SK-N-SH (cell line): Measurements from ENCODE around the gene NEGR1. TPM values are rescaled to one million over a fixed set of nuclear protein-coding genes. Genes with fewer than 3 reads are reported as not detected.
A peak's percentile ranks its signal among the peaks of the same experiment; 100 is the strongest.

Source experiments
- CTCF ChIA-PET: fragments of 300-600, 350-600 bp; formaldehyde crosslinking; extraction: SDS; loops from one replicate; lab custom pipeline; 2021; lab: Yijun Ruan, JAX
- POLR2A ChIA-PET: fragments of 350-600 bp; sonication (Branson Sonifier 250); formaldehyde crosslinking; extraction: SDS; loops from one replicate; lab custom pipeline; 2020; ENCODE audit warnings: antibody characterized with exemption, inconsistent platforms; lab: Yijun Ruan, JAX
- DNase-seq: peaks from one replicate; pipeline ENCODE4 v3.0.0; 2012
- H2AFZ ChIP-seq: fragments of 200-600 bp; sonication (generic); 2 replicates; pipeline ENCODE4 v1.8.1; 2016; ENCODE audit warnings: antibody characterized with exemption, mild to moderate bottlenecking, low read depth
- H3F3A ChIP-seq: fragments of 200-600 bp; sonication (generic); replicated peaks from 2 replicates; pipeline ENCODE3; 2016; ENCODE audit warnings: antibody characterized with exemption, mild to moderate bottlenecking; ENCODE audit not compliant: insufficient read depth
- H3K27ac ChIP-seq, 2 experiments: fragments of 200-500 bp in 1 of 2; fragments of 200-600 bp in 1 of 2; sonication (Bioruptor generic) in 1 of 2; sonication (generic), shearing (Covaris generic) in 1 of 2; 2 replicates each; pipeline versions ENCODE4 v1.5.1 to v1.6.1; 2014 to 2016; ENCODE audit warnings: low read depth in 2 of 2, inconsistent platforms in 1 of 2, low read length in 1 of 2, mild to moderate bottlenecking in 1 of 2, mixed read lengths in 1 of 2
- H3K27me3 ChIP-seq: fragments of 200-600 bp; sonication (generic), shearing (Covaris generic); 2 replicates; pipeline ENCODE4 v1.6.1; 2016; ENCODE audit warnings: mixed run types; ENCODE audit not compliant: insufficient read depth
- H3K36me3 ChIP-seq, 2 experiments: fragments of 200-500 bp in 1 of 2; fragments of 200-600 bp in 1 of 2; sonication (Bioruptor generic) in 1 of 2; sonication (generic) in 1 of 2; replicated peaks in 1 of 2; 2 replicates each; pipeline versions ENCODE3 to v1.5.1; 2014 to 2016; ENCODE audit warnings: low read length in 1 of 2, mild to moderate bottlenecking in 1 of 2; ENCODE audit not compliant: insufficient read depth in 2 of 2, control insufficient read depth in 1 of 2
- H3K4me1 ChIP-seq, 2 experiments: fragments of 200-500 bp in 1 of 2; fragments of 200-600 bp in 1 of 2; sonication (Bioruptor generic) in 1 of 2; sonication (generic), shearing (Covaris generic) in 1 of 2; 2 replicates each; pipeline versions ENCODE4 v1.5.1 to v1.6.1; 2014 to 2016; ENCODE audit warnings: low read depth in 1 of 2, low read length in 1 of 2, mixed run types in 1 of 2; ENCODE audit not compliant: insufficient read depth in 2 of 2, control insufficient read depth in 1 of 2
- H3K4me2 ChIP-seq: fragments of 200-600 bp; sonication (generic), shearing (Covaris generic); 2 replicates; pipeline ENCODE4 v1.6.1; 2017; ENCODE audit warnings: mixed run types
- H3K4me3 ChIP-seq, 2 experiments: fragments of 200-500 bp in 1 of 2; fragments of 200-600 bp in 1 of 2; sonication (Bioruptor generic) in 1 of 2; sonication (generic), shearing (Covaris generic) in 1 of 2; 2 replicates each; pipeline versions ENCODE4 v1.5.1 to v1.8.1; 2014 to 2016; ENCODE audit warnings: low read depth in 2 of 2, inconsistent platforms in 1 of 2, low read length in 1 of 2, mild to moderate bottlenecking in 1 of 2, mixed read lengths in 1 of 2, moderate library complexity in 1 of 2
- H3K79me2 ChIP-seq: fragments of 200-600 bp; sonication (generic); 2 replicates; pipeline ENCODE4 v1.8.1; 2017; ENCODE audit warnings: mild to moderate bottlenecking; ENCODE audit not compliant: insufficient read depth
- H3K9ac ChIP-seq: fragments of 200-600 bp; sonication (generic); 2 replicates; pipeline ENCODE4 v1.6.1; 2017; ENCODE audit warnings: mixed run types
- H3K9me2 ChIP-seq: fragments of 200-600 bp; sonication (generic); 2 replicates; pipeline ENCODE4 v1.6.1; 2017; ENCODE audit warnings: mixed run types
- H3K9me3 ChIP-seq: fragments of 200-600 bp; sonication (generic); 2 replicates; pipeline ENCODE4 v1.6.1; 2017; ENCODE audit warnings: mixed run types, mild to moderate bottlenecking, moderate library complexity
- H4K20me1 ChIP-seq: fragments of 200-600 bp; sonication (generic); 2 replicates; pipeline ENCODE4 v1.6.1; 2017; ENCODE audit warnings: mild to moderate bottlenecking, mixed run types; ENCODE audit not compliant: insufficient read depth
- CTCF ChIP-seq: fragments of 200-600 bp; sonication (generic); IDR thresholded peaks from 2 replicates; pipeline ENCODE4 v1.6.1; 2017; ENCODE audit warnings: antibody characterized with exemption, mild to moderate bottlenecking, moderate library complexity
- ELF1 ChIP-seq: IDR thresholded peaks from 2 replicates; pipeline ENCODE4 v1.4.0; 2012
- FOXM1 ChIP-seq: IDR thresholded peaks from 2 replicates; pipeline ENCODE4 v1.4.0; 2012; ENCODE audit warnings: low read depth, mild to moderate bottlenecking
- MAX ChIP-seq: IDR thresholded peaks from 2 replicates; pipeline ENCODE4 v1.4.0; 2012; ENCODE audit warnings: low read depth
- MEF2A ChIP-seq: IDR thresholded peaks from 2 replicates; pipeline ENCODE4 v1.4.0; 2012; ENCODE audit warnings: low read depth, borderline replicate concordance
- POLR2AphosphoS5 ChIP-seq: IDR thresholded peaks from 2 replicates; pipeline ENCODE4 v1.6.1; 2012; ENCODE audit warnings: low read depth, low read length
- RCOR1 ChIP-seq: fragments of 150-350 bp; IDR thresholded peaks from 2 replicates; pipeline ENCODE4 v1.6.1; 2017; ENCODE audit warnings: antibody characterized with exemption, low read length
- RFX5 ChIP-seq: IDR thresholded peaks from 2 replicates; pipeline ENCODE4 v1.6.1; 2012; ENCODE audit warnings: mild to moderate bottlenecking, improper control_type of control experiment, low read length
- RXRA ChIP-seq: IDR thresholded peaks from 2 replicates; pipeline ENCODE4 v1.4.0; 2012; ENCODE audit warnings: low read depth, mild to moderate bottlenecking, borderline replicate concordance
- whole genome bisulfite sequencing: methylation state at CpG from one replicate; pipeline ENCODE4 v1.1.6; 2017; ENCODE audit warnings: low lambda C conversion rate; 5-methylcytosine and 5-hydroxymethylcytosine counted together
- polyA plus RNA-seq, 3 experiments: library from polyadenylated mRNA; depleted of rRNA; stranded (reverse); fragments of >200 nt; gene quantifications; 2 replicates each; pipeline ENCODE4 v1.2.3, GENCODE V29; 2012

The NEGR1 gene
- polyA plus RNA-seq, 1 of the 3 experiments (the other 2 are of a cell fraction): 0.21 TPM

- Histone ChIP-seq H3K4me3 (no peak overlapping the region), H3K4me2 (no peak overlapping the region), H3K9me2 (no peaks in the 10 kb centered on the region), H3K9me3 (no peaks in the 10 kb centered on the region), H3K9ac (no peak overlapping the region), H3K27me3 (no peaks in the 10 kb centered on the region), H3K27ac (no peak overlapping the region), H3K4me1 (peaks cover 3 to 9% of the 10 kb centered on the region in 2 experiments), H3F3A (peaks cover 26% of the 10 kb centered on the region), H4K20me1 (no peaks in the 10 kb centered on the region), H3K36me3 (no peaks in the 10 kb centered on the region), H3K79me2 (no peaks in the 10 kb centered on the region; the same call in 1 of the 2 replicates), H2AFZ (no peak overlapping the region)
- ChIA-PET CTCF (interaction anchor here (1.3 to 1.5 kb wide), 2 partner anchors 17 to 337 kb away, joined by 3 read pairs; no protein-coding TSS in a partner anchor), POLR2A (no interaction called here)
- TF ChIP-seq RFX5 (no peak), RCOR1 (no peak), FOXM1 (no peak), ELF1 (no peak), RXRA (no peak), POLR2AphosphoS5 (no peak)
- DNase-seq: no peak
- 80% methylated on average over 4 of the region's 4 CpGs for WGBS
Measured at GRCh38 chr1:72286401-72286800, 4.1 kb upstream of the NEGR1 start.

GRCh38 chr1:72285074-72285425, 2.7 kb upstream of the NEGR1 start:
- TF ChIP-seq MEF2A: peak; percentile 43; the same call in 1 of the 2 replicates
- TF ChIP-seq MAX: no peak
- TF ChIP-seq CTCF: no peak
- no peaks in the 10 kb centered on the region for H3K27me3 ChIP-seq
- ChIA-PET CTCF (interaction anchor here (1.2 to 2.5 kb wide), 3 partner anchors 13 to 78 kb away, joined by 5 to 7 read pairs (median 6); no protein-coding TSS in a partner anchor), POLR2A (no interaction called here)
- peaks cover 5 to 9% of the 10 kb centered on the region in 2 experiments for H3K4me1 ChIP-seq
- H3K9ac ChIP-seq: peak overlapping the region; percentile 97
- H3K9me2 ChIP-seq: no peaks in the 10 kb centered on the region
- no peaks in the 10 kb centered on the region; the same call in 1 of the 2 replicates for H3K79me2 ChIP-seq
- peak overlapping the region; percentile 95 to 96; a peak in 3 of 4 replicates for H3K27ac ChIP-seq
- H4K20me1 ChIP-seq: no peaks in the 10 kb centered on the region
- no peak for DNase-seq
- H2AFZ ChIP-seq: peak overlapping the region; percentile 99
- H3K4me2 ChIP-seq: peak overlapping the region; percentile 94
- H3K36me3 ChIP-seq: no peaks in the 10 kb centered on the region
- H3F3A ChIP-seq: peaks cover 32% of the 10 kb centered on the region
- 4% methylated on average over 3 of the region's 3 CpGs for WGBS
- no peaks in the 10 kb centered on the region for H3K9me3 ChIP-seq
- peak overlapping the region; percentile 65 to 91 for H3K4me3 ChIP-seq
